ENCODE results near the gene BIVM. TPM values are rescaled to one million over a fixed set of nuclear protein-coding genes. Genes with fewer than 3 reads are reported as not detected.

Gene BIVM
- total RNA-seq, 3 donors from 2014 or later: 15.2 to 29.6 (median 27.2) TPM

DNA sequence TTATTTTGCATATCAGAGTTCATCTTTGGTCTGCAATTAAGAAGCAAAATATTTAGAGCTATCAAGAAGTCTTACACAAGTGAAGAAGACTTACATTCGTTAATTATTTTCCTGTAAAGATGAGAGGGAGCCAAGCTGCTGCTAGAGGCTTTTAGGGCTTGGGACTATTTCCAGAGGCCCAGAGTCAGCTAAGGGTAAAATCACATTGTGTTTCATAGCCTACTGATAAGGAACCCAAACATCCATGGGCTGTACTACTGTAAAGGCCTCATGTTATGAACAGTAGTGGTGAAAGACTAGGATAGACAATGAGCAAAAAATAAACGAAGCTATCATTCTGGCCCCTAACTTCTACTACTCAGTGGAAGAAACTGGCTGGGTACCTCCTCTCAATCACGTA is 14.4 kb upstream of the BIVM start:
- no peak for DNase-seq (ENCODE audit: low spot score in 2 of 2)
- Histone ChIP-seq H3K36me3 (no peaks in the 10 kb centered on the region), H3K4me1 (no peaks in the 10 kb centered on the region), H3K27ac (no peak overlapping the region), H3K4me3 (no peak overlapping the region), H3K9me3 (no peaks in the 10 kb centered on the region), H3K27me3 (no peaks in the 10 kb centered on the region)
- intact Hi-C loops (cut with DNase I; ENCODE audit: low total_unique reads): no loop called here
- TF ChIP-seq POLR2AphosphoS5 (IDR thresholded peaks at IDR 0.05) (no peak), CTCF (IDR thresholded peaks at IDR 0.05) (no peak), POLR2A (IDR thresholded peaks at IDR 0.05) (no peak)

GRCh38 chr13:102788683-102789082 is 10.2 kb upstream of the BIVM start:
- Histone ChIP-seq H3K4me3 (no peak overlapping the region), H3K9me3 (no peaks in the 10 kb centered on the region), H3K36me3 (no peaks in the 10 kb centered on the region), H3K4me1 (no peaks in the 10 kb centered on the region), H3K27ac (no peak overlapping the region), H3K27me3 (no peaks in the 10 kb centered on the region)
- TF ChIP-seq CTCF (IDR thresholded peaks at IDR 0.05) (no peak), POLR2AphosphoS5 (IDR thresholded peaks at IDR 0.05) (no peak), POLR2A (IDR thresholded peaks at IDR 0.05) (no peak)
- intact Hi-C loops (cut with DNase I; ENCODE audit: low total_unique reads): no loop called here
- DNase-seq (ENCODE audit: low spot score in 2 of 2): no peak

- TF ChIP-seq POLR2A (IDR thresholded peaks at IDR 0.05) (no peak), POLR2AphosphoS5 (IDR thresholded peaks at IDR 0.05) (no peak), CTCF (IDR thresholded peaks at IDR 0.05) (no peak)
- Histone ChIP-seq H3K27ac (no peak overlapping the region), H3K27me3 (no peaks in the 10 kb centered on the region), H3K36me3 (no peaks in the 10 kb centered on the region), H3K4me1 (no peaks in the 10 kb centered on the region), H3K9me3 (no peaks in the 10 kb centered on the region), H3K4me3 (no peak overlapping the region)
- intact Hi-C loops (cut with DNase I; ENCODE audit: low total_unique reads): no loop called here
- no peak for DNase-seq (ENCODE audit: low spot score in 2 of 2)
These were observed 6.5 kb upstream of the BIVM start for GRCh38 chr13:102792396-102792795.

GRCh38 chr13:102793611-102794355 is 5.1 kb upstream of the BIVM start:
- H3K4me3 ChIP-seq: no peak overlapping the region
- H3K9me3 ChIP-seq: no peaks in the 10 kb centered on the region
- DNase-seq (ENCODE audit: low spot score in 2 of 2): no peak
- intact Hi-C loops (cut with DNase I; ENCODE audit: low total_unique reads): no loop called here
- H3K27me3 ChIP-seq: no peaks in the 10 kb centered on the region
- H3K4me1 ChIP-seq: peaks cover 0 to 7% of the 10 kb centered on the region in 2 donors
- H3K27ac ChIP-seq: no peak overlapping the region
- H3K36me3 ChIP-seq: no peaks in the 10 kb centered on the region
- no peak for TF ChIP-seq POLR2AphosphoS5 (IDR thresholded peaks at IDR 0.05)
- no peak for TF ChIP-seq POLR2A (IDR thresholded peaks at IDR 0.05)
- TF ChIP-seq CTCF (IDR thresholded peaks at IDR 0.05): no peak

GRCh38 chr13:102799426-102800144 is 666 bp downstream of the BIVM start:
- H3K4me1 ChIP-seq: peaks cover 0 to 7% of the 10 kb centered on the region in 2 donors
- TF ChIP-seq CTCF (IDR thresholded peaks at IDR 0.05) (no peak), POLR2AphosphoS5 (IDR thresholded peaks at IDR 0.05) (no peak), POLR2A (IDR thresholded peaks at IDR 0.05) (no peak)
- peak overlapping the region; percentile 76 to 84 (median 79) for H3K4me3 ChIP-seq
- no peaks in the 10 kb centered on the region for H3K9me3 ChIP-seq
- no peak for DNase-seq (ENCODE audit: low spot score in 2 of 2)
- H3K27me3 ChIP-seq: no peaks in the 10 kb centered on the region
- peak overlapping the region; percentile 74 to 78 for H3K27ac ChIP-seq
- intact Hi-C loops (cut with DNase I; ENCODE audit: low total_unique reads): loop anchor here (1.0 kb wide), 1 partner anchor 26 kb away; the partner anchor contains the start of gene TEX30
- H3K36me3 ChIP-seq: no peaks in the 10 kb centered on the region

All from breast epithelium (tissue), 4 donors.